Mucosa of gallbladder (tissue), 1 donor: ENCODE data around the gene SYT1. TPM values are rescaled to one million over a fixed set of nuclear protein-coding genes. Genes with fewer than 3 reads are reported as not detected.
"Not testable (repeated sequence)": the region's sequence is repeated elsewhere in the genome, so short reads cannot be mapped to it uniquely, and the experiment has no call there.

Source experiments
- DNase-seq: peaks from one replicate; pipeline ENCODE4 v3.0.0-alpha.2; 2020; ENCODE audit warnings: low spot score
- total RNA-seq: library from RNA; stranded (reverse); gene quantifications from one replicate; pipeline ENCODE4 v1.2.1, GENCODE V29; 2021
- donor health status: DM: no; HTN: no; CAD: no.

SYT1 gene
- total RNA-seq, 1 donor from 2014 or later: 6.5 TPM

GRCh38 chr12:78966926-78967325 is 102.4 kb downstream of the SYT1 start:
- DNase-seq: no peak

GRCh38 chr12:78968226-78968625 is 103.7 kb downstream of the SYT1 start:
- DNase-seq: no peak

GRCh38 chr12:78970041-78970440 is 105.5 kb downstream of the SYT1 start:
- DNase-seq: no peak

- DNase-seq: no peak
Measured at GRCh38 chr12:78977304-78977867, 112.8 kb downstream of the SYT1 start.

GRCh38 chr12:78994168-78994791 is 129.7 kb downstream of the SYT1 start:
- DNase-seq: no peak

GRCh38 chr12:79000501-79000900 is 135.9 kb downstream of the SYT1 start:
- DNase-seq: no peak

- DNase-seq: no peak
Measured at GRCh38 chr12:79001404-79001803, 136.8 kb downstream of the SYT1 start.

- no peak for DNase-seq
Measured at GRCh38 chr12:79006306-79006705, 141.7 kb downstream of the SYT1 start.

GRCh38 chr12:79008591-79008990 is 144.0 kb downstream of the SYT1 start:
- no peak for DNase-seq

- no peak for DNase-seq
Measured at GRCh38 chr12:79012636-79013035, 148.1 kb downstream of the SYT1 start.

GRCh38 chr12:79016181-79016580 is 151.6 kb downstream of the SYT1 start:
- DNase-seq: no peak

- no peak for DNase-seq
Measured at GRCh38 chr12:79019672-79020071, 155.1 kb downstream of the SYT1 start.

- no peak for DNase-seq
Measured at GRCh38 chr12:79020106-79020505, 155.5 kb downstream of the SYT1 start.

- no peak for DNase-seq
Measured at GRCh38 chr12:79021021-79021420, 156.4 kb downstream of the SYT1 start.

- no peak for DNase-seq
Measured at GRCh38 chr12:79023261-79023660, 158.7 kb downstream of the SYT1 start.

GRCh38 chr12:79023784-79024183 is 159.2 kb downstream of the SYT1 start:
- DNase-seq: no peak

- no peak for DNase-seq
Measured at GRCh38 chr12:79033788-79034187, 169.2 kb downstream of the SYT1 start.

- DNase-seq: not testable (repeated sequence)
Measured at GRCh38 chr12:79044748-79045147, 180.2 kb downstream of the SYT1 start.

- DNase-seq: not testable (repeated sequence)
Measured at GRCh38 chr12:79045149-79045703, 180.7 kb downstream of the SYT1 start.

GRCh38 chr12:79046021-79046420 is 181.4 kb downstream of the SYT1 start:
- DNase-seq: no peak

GRCh38 chr12:79048962-79049361 is 184.4 kb downstream of the SYT1 start:
- no peak for DNase-seq

GRCh38 chr12:79053394-79053793 is 188.8 kb downstream of the SYT1 start:
- DNase-seq: no peak

GRCh38 chr12:79055926-79056674 is 191.5 kb downstream of the SYT1 start:
- DNase-seq: no peak
